GM12872 (cell line): ENCODE results near the gene PAPSS2.

Experiments
- TF ChIP-seq, protein P1 (sequence below): IDR thresholded peaks from 3 replicates; pipeline ENCODE4 v1.5.1; 2011; ENCODE audit warnings: low read depth, mild to moderate bottlenecking, low read length, moderate library complexity; ENCODE audit not compliant: insufficient read depth

The PAPSS2 gene

DNA sequence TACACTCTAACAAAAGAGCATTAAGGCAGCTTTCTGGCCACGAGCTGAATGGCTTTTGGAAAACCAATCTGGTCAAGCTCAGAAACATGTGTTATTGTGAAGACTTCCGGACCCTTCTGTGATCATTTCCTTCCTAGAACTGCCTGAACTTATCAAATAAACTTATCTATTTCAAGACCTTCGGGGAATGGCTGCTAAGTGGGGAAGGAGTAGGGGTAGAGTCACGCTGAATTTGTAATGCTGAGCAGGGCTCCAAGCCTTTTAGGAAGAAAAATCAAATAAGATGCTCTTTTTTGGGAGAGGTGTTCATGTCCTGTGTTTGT is 56.6 kb downstream of the PAPSS2 start:
- TF ChIP-seq, protein P1, sequence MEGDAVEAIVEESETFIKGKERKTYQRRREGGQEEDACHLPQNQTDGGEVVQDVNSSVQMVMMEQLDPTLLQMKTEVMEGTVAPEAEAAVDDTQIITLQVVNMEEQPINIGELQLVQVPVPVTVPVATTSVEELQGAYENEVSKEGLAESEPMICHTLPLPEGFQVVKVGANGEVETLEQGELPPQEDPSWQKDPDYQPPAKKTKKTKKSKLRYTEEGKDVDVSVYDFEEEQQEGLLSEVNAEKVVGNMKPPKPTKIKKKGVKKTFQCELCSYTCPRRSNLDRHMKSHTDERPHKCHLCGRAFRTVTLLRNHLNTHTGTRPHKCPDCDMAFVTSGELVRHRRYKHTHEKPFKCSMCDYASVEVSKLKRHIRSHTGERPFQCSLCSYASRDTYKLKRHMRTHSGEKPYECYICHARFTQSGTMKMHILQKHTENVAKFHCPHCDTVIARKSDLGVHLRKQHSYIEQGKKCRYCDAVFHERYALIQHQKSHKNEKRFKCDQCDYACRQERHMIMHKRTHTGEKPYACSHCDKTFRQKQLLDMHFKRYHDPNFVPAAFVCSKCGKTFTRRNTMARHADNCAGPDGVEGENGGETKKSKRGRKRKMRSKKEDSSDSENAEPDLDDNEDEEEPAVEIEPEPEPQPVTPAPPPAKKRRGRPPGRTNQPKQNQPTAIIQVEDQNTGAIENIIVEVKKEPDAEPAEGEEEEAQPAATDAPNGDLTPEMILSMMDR: no peak

DNA sequence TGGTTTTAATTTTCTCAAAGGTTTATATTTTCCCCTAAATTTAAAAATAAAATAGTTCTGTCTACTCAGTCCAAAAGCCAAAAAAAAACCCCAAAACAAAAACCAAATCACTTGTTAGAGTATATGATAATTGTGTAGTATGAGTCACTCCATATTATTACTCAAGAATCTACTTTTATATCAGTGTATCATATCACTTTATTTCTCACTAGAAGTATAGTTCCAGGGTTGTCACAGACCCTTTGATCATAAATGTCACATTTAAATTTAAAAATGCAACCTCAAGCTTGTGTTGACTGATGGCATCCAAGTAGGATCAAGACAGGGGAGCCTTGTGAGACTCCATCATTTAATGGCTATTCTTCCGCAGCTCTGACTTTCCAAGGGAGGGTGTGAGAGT is 61.0 kb downstream of the PAPSS2 start:
- TF ChIP-seq, protein P1: no peak

DNA sequence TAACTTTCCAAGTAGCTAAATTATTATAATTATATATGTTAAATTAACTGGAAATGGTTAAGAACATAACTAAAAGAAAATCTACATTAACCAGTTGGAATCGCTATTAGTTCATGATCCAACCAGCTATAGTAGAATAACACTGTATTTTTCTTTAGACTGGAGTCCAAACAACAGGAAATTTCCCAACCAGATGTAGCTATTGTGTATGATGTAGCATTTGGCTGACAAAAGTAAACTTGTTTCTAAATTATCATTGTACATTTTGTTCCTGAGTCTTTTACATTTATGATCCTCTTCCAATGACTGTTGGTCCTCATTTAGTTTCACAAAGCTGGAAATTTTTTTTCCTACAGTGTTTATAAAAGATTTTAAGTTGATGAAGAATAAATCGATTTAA is 62.1 kb downstream of the PAPSS2 start:
- TF ChIP-seq, protein P1: no peak

DNA sequence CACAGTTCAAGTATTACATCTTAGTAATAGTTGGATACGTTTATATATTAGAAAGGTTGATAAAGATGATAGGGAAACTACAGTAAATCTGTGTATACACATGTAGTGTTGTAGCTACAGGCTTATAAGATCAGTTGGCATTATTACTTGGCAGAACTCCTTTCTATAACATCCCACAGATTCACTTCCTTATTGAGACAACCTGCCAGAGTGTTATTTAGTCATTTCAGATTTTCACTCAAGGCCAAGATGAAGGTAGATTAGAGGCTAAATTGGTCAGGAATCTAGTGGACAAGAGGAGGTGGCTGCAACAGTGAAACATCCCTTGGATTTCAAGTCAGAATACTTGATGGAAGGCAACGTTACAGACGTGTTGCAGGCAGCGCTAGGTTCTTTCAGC is 63.0 kb downstream of the PAPSS2 start:
- TF ChIP-seq, protein P1: no peak

DNA sequence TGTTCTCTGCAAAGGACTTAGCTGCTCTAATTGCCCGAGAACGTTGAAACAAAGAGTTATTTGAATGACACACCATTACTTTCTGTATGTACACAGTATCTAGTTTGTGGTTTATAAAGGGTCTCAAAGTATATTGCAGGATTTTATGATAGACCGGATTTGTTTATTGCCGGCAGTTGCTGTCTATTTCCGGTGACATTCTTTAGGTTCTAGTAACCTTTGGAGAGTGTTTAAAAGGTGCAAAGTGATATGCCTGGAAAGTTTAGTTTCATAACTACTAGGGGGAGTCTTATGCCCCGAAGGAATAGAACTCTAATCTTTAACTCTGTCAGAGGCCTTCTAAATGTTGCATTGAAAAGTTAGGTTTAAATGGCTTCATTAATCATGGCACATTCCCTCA is 63.8 kb downstream of the PAPSS2 start:
- TF ChIP-seq, protein P1: no peak

DNA sequence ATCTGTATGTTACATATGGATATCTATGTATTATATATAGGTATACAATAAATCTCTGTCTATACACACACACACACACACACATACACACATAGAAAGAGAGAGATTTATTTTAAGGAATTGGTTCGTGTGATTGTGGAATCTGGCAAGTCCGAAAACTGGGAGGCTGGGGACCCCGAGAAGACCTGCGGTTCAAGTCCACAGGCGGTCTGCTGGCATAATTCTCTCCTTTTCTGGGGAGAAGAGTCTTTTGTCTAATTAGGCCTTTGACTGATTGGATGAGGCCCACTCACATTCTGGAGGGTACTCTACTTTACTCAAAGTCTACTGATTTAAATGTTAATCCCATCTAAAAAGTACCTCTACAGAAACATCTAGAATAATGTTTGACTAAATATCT is 65.1 kb downstream of the PAPSS2 start:
- TF ChIP-seq, protein P1: no peak

DNA sequence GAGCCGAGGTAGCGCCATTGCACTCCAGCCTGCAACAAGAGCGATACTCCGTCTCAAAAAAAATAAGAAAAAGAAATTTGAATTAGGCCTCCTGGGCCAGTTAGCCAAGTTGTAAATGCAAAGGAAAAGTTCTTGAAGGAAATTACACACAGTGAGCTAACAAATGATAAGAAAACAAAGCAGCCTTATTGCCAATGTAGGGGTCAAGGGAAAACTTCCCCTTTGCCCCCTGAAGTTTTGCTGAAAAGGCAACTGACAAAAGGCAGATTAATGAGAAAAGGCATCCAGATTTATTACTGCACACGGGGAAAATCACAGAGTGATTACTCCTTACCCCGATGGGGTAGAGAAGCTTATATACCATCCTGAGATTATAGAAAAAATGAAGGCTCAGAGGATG is 70.3 kb downstream of the PAPSS2 start:
- TF ChIP-seq, protein P1: no peak

DNA sequence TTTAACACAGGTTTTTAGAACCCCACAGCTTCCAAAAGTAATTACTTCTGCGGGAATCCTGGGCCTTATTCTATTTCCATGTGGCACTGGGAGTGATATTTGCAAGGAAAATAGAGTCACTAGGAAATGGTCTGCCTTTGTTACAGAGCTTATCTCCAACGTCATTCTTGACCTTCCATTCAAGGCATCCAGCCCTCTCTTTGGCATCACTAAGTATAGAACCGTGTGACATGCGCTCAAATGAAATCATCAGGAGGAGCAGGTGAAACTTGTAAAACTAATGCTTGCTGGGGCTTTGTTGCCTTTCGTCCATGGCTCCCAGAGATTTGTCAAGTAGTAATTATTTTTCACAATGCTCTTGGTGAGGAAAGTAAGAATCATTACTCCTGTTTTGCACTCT is 73.4 kb downstream of the PAPSS2 start:
- TF ChIP-seq, protein P1: no peak
